ENCODE data around the gene NDUFS6.
"Not testable (repeated sequence)": the region's sequence is repeated elsewhere in the genome, so short reads cannot be mapped to it uniquely, and the experiment has no call there.

Gene NDUFS6

DNA sequence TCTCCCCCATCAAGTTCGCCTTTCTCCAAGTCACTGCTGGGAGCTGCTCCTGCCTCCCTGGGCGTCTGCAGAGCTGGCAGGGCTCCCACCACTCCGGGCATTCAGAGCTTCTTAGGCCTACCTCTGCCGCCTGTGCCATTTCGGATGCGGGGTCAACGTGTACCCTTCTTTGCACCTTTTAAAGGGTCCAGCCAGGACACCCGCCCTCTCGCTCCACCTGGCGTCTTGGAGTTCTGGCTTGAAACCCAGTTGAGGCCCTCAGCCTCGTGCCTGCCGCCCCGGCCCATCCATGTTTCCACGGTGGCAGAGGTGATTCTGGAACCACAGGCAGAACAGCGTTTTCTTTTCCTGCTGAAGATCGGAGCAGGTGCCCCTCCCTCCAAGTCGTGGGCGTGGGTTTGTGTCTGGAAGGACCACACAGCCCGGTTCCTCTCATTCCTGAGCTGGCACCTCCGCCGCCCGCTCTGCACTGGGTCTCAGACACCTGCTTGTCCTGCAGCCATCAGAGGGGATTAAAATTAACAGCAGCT, 32.9 kb downstream of the NDUFS6 start:
- DNase-seq (ENCODE audit: low read depth), result no peak

DNA sequence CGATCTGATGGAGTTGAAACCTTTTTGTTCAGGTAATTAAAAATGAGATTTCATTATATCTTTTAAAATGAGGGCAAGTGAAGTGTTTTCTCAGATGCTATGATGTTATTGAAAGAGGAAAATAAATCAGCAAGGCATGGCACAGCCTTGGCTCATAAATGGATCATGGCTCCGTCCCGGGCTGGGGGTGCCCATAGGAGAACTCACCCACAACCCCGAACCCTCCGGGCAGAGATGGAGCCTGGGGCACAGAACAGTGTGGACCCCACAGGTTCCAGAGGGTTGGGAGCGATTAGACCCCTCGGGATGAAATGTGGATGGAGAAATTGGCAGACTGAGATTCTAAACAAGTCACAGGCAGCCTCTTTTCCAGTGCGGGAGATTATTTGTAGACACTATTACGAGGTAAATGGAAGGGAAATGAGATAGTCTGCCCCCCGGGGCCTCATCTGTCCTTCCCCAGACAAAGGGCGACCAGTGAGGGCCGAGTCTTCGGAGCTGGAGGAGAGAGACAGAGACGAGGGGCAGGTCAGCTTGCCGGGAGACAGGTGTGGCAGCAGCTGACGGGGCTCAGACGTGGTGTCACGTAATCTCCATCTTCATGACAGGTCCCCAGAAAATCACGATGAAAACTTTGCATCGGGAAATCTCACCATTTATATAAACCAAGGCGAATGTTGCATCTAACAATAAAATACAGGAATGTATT, 33.7 kb downstream of the NDUFS6 start:
- DNase-seq (ENCODE audit: low read depth), result no peak

DNA sequence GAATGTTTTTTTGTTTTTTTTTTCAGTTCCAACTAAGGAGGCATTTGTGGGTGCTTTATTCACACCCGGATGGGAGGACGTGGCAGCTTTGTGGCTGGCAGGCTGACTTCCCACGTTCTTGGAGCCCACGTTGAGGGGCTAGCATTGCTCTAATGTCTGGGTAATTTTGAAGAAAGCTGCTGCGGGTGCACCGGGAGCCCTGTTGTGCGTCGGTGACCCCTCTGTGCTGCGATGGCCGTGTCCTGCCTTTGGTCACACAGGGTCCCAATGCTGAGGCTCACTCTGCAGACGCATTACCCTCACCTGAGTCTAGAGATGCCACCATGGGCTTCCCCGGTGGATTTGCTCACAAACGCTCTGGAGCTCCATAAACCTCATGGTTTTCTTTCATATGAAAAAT, 34.2 kb downstream of the NDUFS6 start:
- DNase-seq (ENCODE audit: low read depth), result no peak

DNA sequence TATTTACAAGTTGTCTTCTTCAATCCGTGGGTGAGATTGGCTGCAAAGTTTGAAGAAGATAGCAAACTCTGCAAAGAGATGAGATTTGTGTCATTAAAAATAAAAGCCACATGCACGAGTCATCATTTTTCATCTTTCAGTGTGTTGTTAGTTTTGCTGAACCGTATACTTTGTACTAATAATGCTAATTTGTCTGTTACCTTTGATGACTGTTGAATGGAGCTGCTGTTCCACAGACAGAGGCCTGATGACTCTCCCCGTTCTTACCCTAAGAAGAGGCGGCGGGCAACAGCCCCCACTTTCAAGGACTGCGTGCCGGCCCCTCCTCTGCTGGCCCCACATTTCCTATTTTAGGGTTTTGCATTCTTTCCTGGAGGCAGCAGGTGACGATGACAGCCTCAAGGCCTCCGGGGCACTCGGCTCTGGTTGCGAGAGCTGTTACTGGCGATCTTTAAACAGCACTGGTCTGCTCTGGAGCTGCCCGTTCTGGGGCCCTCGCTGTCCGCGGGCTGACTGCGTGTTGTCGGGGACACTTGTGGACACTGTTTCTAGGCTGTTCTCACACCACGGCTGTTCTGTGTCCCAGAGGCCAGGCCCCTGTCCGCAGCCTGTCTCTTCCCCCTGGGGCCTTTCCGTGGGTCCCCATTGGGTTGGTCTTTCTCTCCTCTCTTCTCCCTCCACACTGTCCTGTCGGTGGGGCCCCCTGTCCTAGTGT, 35.1 kb downstream of the NDUFS6 start:
- DNase-seq (ENCODE audit: low read depth), result no peak

DNA sequence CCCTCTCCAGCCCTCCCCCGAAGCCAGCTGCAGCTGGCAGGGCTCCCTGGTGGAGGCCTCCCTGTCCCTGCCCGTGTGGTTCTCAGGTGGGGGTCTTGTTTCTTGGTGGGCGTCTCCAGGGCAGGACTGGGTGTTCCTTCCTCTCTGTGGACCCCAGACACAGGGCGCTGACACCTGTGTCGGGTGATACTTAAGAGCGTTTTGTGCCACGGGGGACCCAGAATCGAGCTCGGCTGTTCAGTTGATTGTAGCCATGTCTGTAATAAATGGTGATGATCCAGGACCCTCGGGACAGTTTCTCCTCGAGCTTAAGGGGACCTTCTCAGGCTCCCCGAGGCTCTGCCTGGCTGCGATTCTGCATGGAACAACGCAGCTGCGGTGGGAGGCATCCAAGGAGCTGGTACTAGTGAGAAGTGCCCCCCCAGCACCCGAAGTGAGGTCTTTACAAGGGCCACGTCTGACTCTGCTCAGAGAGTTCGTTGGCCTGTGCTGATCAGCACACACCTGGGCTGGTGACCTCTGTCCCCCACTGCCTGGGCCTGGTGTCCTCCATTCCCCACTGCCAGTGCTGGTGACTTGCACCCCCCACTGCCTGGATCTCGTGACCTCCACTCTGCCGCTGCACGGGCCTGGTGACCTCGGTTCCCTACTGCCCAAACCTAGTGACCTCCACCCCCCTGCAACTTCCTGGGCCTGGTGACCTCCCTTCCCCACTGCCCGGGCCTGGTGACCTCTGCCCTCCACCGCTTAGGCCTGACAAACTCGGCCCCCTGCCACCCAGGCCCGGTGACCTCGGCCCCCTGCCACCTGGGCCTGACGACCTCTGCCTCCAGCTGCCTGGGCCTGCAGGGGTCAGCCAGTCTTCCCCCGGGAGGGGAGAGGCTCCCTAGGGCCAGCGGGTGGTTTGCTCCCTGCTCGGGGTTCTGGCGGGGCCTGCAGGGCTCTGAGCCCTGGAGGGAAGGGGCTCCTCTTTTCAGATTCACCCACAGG, 36.0 kb downstream of the NDUFS6 start:
- DNase-seq (ENCODE audit: low read depth), result no peak

DNA sequence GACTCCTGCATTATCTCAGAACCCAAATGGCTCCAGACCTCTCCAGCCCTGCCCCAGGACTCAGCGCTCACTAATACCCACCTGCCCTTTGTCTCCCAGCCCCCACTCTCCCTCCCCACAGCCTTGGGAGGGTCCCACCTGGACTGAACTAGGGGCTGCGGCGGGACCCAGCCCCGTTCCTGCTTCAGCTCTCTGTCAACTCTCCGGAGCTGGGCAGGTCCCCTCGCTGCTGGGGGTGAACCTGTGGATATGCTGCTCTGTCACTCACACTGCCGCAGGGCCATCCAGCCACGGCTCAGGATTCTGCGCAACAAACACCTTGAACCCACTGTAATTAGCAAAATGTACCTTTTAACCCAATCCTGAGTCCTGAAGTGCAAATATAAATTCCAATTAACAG, 36.8 kb downstream of the NDUFS6 start:
- DNase-seq (ENCODE audit: low read depth), result no peak

DNA sequence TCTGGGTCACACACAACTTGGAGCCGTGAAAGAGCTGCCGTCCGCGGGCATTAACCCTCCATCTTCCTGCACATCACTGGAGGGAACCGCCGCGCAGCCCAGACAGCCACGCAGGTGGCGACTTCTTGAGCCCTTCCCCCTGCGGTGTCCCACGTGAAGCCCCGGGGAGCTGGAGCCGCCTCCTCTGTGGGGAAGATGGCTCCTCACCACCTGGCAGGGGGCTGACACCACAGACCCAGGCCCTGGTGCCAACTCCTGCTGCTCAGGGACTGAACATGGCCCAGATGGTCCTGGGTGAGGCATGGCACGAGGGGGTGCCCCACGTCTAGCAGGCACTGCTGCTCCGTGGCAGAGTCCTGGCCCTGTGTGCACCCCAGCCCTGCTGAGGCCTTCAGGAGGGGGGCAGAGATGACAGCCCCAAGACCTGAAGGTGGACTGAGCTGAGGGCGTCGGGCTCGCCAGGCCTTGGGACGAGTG, 38.9 kb downstream of the NDUFS6 start:
- no peak for DNase-seq (ENCODE audit: low read depth)

DNA sequence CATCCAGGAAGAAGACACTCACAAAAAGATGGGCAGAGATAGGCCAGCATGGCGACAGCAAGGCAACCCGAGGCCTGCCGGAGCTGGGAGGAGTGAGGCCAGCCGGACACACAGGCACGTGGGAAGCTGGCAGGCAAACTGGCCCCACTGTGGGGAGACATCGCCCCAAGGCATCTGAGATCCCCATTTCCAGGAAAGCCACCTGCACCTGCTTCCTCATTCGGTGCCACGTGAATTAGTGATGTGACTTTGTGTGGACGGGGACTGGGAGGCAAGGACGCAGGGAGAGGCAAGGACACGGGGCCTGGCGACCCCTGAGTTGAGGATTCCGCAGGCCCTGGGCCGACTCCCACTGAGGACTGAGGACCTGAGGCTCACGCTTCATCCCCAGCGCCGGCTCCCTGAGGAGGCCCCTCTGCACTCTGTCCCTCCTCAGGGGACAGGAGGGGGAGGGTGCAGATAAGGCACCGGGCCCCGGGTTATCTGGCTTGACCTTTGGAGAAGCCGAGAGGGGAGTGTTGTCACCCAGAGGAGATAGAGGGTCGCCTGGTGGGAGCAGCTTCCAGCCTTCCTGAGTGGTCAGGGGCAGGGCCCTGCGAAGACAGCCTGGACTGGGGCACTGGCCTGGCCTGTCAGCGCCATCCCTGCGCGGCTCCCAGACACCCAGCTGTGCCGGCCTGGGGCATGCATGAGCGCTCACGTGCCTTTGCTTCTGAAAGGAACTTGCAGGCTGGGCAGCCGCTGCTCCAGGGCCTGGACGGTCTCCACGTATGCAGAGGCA, 39.7 kb downstream of the NDUFS6 start:
- no peak for DNase-seq (ENCODE audit: low read depth)

DNA sequence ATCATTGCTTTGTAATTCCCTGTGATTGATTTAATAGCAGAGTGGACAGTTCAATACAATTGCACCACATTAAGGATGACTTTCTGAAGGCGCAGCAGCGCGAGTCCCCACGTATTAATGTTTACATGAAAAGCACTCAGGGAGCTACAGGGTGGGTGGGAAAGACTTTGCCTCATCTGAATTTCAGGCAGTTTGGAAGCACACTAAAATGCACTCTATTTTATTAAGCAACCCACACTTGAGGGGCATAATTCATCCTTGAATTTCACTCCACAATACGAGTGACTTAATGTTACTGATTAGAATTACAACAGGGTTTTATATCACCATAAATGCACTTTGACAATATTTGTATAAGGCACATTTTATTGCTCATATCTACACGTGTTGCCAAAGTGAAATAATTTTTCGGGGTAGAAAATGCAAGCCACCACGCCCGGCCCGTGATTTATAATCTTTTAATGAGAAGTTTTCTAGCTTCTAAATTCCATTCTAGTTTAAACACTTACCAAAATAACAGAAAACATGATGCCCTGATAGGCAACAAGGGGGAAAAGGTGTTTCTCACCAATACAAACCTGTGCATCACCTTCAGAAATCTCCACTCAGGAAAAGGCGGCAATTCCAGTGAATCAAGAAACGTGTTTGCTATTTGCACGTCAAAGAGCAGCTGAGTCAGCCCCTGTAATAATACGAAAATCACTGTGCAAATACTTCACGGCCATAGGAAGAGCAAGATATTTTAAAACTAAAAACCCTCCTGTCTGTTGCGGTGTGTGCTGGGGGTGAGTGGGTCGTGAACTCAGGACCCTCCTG, 41.0 kb downstream of the NDUFS6 start:
- DNase-seq (ENCODE audit: low read depth), result no peak

DNA sequence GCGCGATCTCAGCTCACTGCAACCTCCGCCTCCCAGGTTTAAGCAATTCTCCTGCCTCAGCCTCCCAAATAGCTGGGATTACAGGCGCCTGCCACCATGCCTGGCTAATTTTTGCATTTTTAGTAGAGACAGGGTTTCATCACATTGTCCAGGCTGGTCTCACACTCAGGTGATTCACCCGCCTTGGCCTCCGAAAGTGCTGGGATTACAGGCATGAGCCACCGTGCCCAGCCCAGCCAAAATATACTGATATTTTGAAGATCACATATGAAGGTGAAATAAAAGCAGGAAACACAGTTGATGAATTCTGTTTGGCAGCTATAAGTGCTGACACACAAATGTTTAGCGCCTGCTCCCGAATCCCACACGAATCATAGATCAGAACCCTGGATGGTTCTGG, 42.6 kb downstream of the NDUFS6 start:
- DNase-seq (ENCODE audit: low read depth), result not testable (repeated sequence)

DNA sequence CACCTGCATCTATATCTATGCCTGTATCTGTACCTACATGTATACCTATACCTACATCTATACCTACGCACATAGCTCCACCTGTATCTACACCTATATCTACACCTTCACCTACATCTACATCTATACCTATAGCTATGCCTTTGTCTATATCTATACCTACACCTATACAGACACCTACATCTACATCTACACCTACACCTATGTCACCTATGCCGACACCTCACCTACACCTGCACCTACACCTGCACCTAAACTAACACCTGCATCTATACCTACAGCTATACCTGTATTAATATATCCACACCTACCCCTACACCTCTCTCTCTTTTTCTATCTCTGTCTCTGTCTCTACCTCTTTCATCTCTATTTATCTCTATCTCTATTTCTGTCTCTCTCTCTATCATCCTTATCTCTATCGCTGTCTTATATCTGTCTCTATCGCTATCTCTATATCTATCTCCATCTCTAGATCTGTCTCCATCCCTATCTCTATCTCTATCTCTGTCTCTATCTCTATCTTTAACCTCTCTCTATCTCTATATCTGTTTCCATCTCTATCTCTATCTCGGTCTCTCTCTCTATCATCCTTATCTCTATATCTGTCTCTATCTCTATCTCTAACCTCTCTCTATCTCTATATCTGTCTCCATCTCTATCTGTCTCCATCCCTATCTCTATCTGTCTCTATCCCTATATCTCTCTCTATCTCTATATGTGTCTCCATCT, 43.7 kb downstream of the NDUFS6 start:
- no peak for DNase-seq (ENCODE audit: low read depth)

DNA sequence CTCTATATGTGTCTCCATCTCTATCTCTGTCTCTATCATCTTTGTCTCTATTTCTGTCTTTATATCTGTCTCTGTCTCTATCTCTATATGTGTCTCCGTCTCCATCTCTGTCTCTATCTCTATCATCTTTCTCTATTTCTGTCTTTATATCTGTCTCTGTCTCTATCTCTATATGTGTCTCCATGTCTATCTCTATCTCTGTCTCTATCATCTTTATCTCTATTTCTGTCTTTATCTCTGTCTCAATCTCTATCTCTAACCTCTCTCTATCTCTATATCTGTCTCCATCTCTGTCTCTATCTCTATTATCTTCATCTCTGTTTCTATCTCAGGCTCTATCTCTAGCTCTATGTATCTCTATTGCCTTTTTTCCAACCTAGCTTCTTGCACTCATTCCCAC, 44.5 kb downstream of the NDUFS6 start:
- no peak for DNase-seq (ENCODE audit: low read depth)

DNA sequence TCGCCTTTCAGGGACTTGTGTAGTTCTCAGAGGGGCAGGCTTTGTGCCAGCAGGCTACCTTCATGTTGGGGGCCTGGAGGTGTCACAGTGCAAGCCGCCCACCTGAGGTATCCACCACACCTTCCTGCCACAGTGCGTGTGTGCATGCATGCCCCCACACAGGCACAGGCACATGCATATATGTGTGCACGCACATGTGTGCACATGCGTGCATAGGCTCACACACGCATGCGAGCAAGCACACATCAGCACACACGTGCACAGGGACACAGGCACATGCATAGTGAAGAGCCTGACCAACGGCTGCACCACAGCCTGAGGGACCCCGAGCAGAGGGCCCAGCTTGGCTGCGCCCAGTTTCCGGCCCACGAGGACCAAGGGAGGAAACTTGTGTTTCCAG, 45.4 kb downstream of the NDUFS6 start:
- DNase-seq (ENCODE audit: low read depth), result no peak

DNA sequence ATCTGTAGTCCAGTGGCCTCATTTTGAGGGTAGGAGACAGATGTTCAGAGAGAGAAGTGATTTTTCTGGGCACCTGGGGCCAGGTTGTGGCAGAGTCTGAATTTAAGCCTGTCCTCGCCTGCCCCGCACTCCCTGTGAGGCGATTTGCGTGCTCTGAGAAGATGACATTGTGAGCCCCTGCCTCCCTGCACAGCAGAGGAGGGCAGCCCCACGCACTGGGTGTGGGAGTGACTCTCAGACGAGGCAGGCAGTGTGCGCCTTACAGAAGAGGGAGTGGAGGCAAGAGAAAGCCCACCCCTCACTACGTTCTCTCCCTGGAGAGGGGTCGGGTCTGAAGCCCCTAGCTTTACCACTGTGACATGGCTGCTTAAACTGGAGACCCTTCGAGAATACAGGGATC, 45.8 kb downstream of the NDUFS6 start:
- DNase-seq (ENCODE audit: low read depth), result no peak

DNA sequence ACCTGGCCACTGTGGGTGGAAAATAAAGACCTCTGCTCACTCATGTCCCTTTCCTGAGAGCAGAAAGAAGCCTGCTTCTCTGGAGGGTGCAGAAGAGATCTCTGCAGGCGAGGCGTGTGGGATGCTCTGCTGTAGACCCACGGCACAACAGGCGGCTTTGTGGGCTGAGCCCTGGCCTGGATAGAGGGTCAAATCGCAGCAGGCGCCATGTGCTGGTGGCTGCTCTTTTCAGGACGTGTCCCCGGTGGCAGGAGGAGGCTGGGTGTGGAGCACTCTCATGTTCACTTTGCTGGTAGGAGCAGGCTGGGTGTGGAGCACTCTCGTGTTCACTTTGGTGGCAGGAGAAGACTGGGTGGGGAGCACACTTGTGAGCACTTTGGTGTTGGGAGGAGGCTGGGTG, 46.4 kb downstream of the NDUFS6 start:
- no peak for DNase-seq (ENCODE audit: low read depth)

DNA sequence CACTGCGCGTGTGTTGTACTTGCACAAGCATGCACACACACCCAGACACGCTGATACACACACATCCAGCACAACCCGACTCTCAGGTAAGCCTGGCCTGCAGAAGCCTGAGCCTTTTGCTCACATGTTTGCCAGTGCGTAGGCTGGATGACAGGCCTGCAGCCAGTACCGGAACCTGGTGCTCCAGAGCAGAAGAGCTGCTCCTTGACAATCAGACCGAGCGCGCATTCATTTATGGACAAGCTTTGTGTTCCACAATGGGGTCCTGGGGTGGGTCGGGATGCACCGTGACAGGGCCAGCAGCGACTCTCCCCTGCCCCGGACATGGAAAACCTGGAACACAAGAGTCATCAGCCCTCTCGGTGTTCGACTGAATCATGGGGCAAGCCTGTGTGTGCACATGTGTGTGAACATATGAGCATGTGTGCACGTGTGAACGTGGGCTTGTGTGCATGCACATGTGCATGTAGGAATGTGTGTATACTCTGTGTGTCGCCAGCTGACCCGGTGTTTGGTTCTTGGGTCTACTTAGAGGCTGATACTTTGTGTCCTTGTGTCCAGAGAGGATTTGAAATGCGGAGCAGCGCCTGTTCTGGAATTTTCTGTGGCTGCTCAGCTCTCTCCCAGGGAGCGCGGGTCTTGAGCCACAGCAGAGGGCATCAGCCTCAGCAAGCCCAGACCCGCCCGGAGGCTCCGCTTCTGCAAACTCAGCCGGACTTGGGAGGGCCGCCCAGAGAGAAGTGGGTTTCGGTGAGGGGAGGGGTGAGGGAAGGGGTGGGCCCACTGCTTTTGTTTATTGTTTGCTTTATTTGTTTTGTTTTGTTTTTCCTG, 49.3 kb downstream of the NDUFS6 start:
- DNase-seq (ENCODE audit: low read depth), result no peak

DNA sequence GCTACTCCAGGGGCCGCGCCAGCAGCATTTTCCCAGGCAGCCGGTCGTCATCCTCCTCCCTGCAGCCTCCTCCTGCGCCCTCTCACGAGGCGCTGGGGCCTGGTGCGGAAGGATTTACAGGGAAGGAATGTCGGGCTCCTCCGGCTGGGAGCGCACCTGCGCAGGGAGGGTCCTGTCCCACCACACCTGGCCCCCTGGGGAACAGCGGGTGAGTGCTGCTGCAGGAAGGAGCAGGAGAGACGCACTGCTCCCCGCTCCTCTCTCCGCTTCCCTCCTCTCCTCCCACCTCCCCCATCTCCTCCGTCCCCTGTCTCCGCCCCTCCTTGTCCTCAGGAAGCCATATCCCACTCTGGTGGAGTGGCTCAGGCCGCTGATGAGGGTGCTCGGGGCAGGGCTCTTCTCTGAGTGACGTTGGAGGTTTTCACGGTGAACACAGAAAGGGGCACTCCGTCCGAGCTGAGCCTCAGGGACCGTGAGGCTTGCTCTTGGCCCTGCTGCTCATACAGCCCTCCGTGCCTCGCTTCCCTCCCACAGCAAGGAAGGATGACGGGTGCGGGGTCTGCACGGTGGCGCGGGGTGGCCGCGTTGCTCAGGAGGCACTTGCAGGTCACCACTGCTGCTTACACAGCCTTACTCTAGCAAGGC, 50.2 kb downstream of the NDUFS6 start:
- DNase-seq (ENCODE audit: low read depth), result no peak

DNA sequence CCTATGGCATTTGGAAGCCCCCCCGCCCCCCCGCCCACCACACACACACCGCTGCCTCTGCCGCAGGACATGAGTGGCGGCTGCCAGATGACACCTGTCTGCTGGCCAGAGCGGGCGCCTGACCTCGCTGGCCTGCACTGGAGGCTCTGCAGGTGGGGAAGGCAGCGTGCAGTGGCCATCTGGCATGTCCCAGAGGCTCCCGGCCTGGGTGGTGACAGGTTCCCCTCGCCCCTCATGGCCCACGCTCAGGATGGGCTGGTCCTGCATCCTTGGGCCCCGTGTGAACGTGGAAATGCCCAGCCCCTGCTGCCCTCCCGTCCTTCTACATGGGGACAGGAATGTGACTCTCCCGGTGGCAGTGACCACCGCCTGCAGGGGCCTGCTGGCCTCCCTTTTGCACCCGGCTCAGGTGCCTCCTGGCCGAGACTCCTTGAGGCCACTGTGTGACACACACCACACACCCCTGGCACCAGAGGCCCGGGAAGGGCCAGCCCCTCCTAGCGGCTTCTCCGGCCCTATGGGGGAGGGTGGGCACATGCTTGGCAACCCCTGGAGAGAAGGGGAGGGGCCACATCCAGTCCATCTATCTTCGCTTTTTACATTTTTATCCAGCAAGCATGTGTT, 51.2 kb downstream of the NDUFS6 start:
- DNase-seq (ENCODE audit: low read depth), result no peak
